ENCODE measurements around the gene ADGRG3. TPM values are rescaled to one million over a fixed set of nuclear protein-coding genes. Genes with fewer than 3 reads are reported as not detected.

The ADGRG3 gene
- total RNA-seq, 1 experiment from 2014 or later = not detected

GRCh38 chr16:57696240-57696639, 28.1 kb downstream of the ADGRG3 start:
- no peak overlapping the region for H3K4me2 ChIP-seq (ENCODE audit: low read length)
- ChIA-PET POLR2A (no interaction called here), RAD21 (ENCODE audit: low non-redundant PET in 1 of 2, low total read pairs in 2 of 2, uncharacterized antibody in 2 of 2, unreplicated experiment in 2 of 2) (no interaction called here), CTCF (no interaction called here)
- H3K36me3 ChIP-seq (ENCODE audit: control insufficient read depth in 1 of 2, insufficient read depth in 2 of 2, low read length in 2 of 2) = no peaks in the 10 kb centered on the region
- intact Hi-C loops (cut with micrococcal nuclease) = no loop called here
- no peak overlapping the region for H3K4me3 ChIP-seq (replicated peaks in 1 of 2; ENCODE audit: low read depth in 1 of 2, low read length in 2 of 2)
- no peaks in the 10 kb centered on the region for H3K9me2 ChIP-seq (ENCODE audit: insufficient read depth)
- no peaks in the 10 kb centered on the region for H3K79me2 ChIP-seq (ENCODE audit: insufficient read depth, low read length)
- H3K9ac ChIP-seq (ENCODE audit: low read length) = no peak overlapping the region
- BruUV-seq (replicated peaks) = no TSS peak
- H3K9me3 ChIP-seq (ENCODE audit: control insufficient read depth in 1 of 2, insufficient read depth in 1 of 2, low read depth in 1 of 2, low read length in 2 of 2) = no peaks in the 10 kb centered on the region
- no peak for ATAC-seq
- no peak for DNase-seq (ENCODE audit: low read depth, low spot score)
- H3K4me1 ChIP-seq (ENCODE audit: control insufficient read depth in 1 of 2, insufficient read depth in 2 of 2, low read length in 2 of 2) = peaks cover 0 to 4% of the 10 kb centered on the region in 2 experiments; a peak in 1 of 4 replicates
- H4K20me1 ChIP-seq (ENCODE audit: insufficient read depth) = no peaks in the 10 kb centered on the region
- H3K27ac ChIP-seq (ENCODE audit: low read depth, low read length) = no peak overlapping the region
- TF ChIP-seq YY1 (IDR thresholded peaks at IDR 0.05; ENCODE audit: extremely low read depth, insufficient replicate concordance, low read depth, low read length) (no peak), CEBPB (IDR thresholded peaks at IDR 0.05; ENCODE audit: low read depth) (no peak), ZNF274 (IDR thresholded peaks at IDR 0.05; ENCODE audit: low read depth, low read length) (no peak), RAD21 (IDR thresholded peaks at IDR 0.05; ENCODE audit: low read depth) (no peak)
- H3K27me3 ChIP-seq (ENCODE audit: insufficient read depth, low read length) = no peaks in the 10 kb centered on the region
- H2AFZ ChIP-seq (ENCODE audit: low read depth, low read length, poor library complexity, severe bottlenecking) = no peak overlapping the region

GRCh38 chr16:57697896-57698537, 29.9 kb downstream of the ADGRG3 start:
- DNase-seq (ENCODE audit: low read depth, low spot score) (no peak), ATAC-seq (no peak)
- no peaks in the 10 kb centered on the region for H3K36me3 ChIP-seq (ENCODE audit: control insufficient read depth in 1 of 2, insufficient read depth in 2 of 2, low read length in 2 of 2)
- no peak overlapping the region for H3K27ac ChIP-seq (ENCODE audit: low read depth, low read length)
- CTCF ChIA-PET = no interaction called here
- peaks cover 0 to 4% of the 10 kb centered on the region in 2 experiments; a peak in 1 of 4 replicates for H3K4me1 ChIP-seq (ENCODE audit: control insufficient read depth in 1 of 2, insufficient read depth in 2 of 2, low read length in 2 of 2)
- no peak overlapping the region for H3K9ac ChIP-seq (ENCODE audit: low read length)
- intact Hi-C loops (cut with micrococcal nuclease) = no loop called here
- no peak for TF ChIP-seq ZNF274 (IDR thresholded peaks at IDR 0.05; ENCODE audit: low read depth, low read length)
- no peak for TF ChIP-seq EZH2 (IDR thresholded peaks at IDR 0.05)
- no peak for TF ChIP-seq POLR2AphosphoS5 (IDR thresholded peaks at IDR 0.05; ENCODE audit: low read depth, low read length)
- no peak for TF ChIP-seq CBX3 (IDR thresholded peaks at IDR 0.05; ENCODE audit: low read depth)
- TF ChIP-seq ELF1 (IDR thresholded peaks at IDR 0.05; ENCODE audit: borderline replicate concordance, low read depth) = no peak
- TF ChIP-seq EZH2phosphoT487 (IDR thresholded peaks at IDR 0.05; ENCODE audit: borderline replicate concordance) = no peak
- H3K4me2 ChIP-seq (ENCODE audit: low read length) = no peak overlapping the region
- no peaks in the 10 kb centered on the region for H3K27me3 ChIP-seq (ENCODE audit: insufficient read depth, low read length)
- H3K9me3 ChIP-seq (ENCODE audit: control insufficient read depth in 1 of 2, insufficient read depth in 1 of 2, low read depth in 1 of 2, low read length in 2 of 2) = no peaks in the 10 kb centered on the region
- H4K20me1 ChIP-seq (ENCODE audit: insufficient read depth) = no peaks in the 10 kb centered on the region
- no peak overlapping the region for H3K4me3 ChIP-seq (replicated peaks in 1 of 2; ENCODE audit: low read depth in 1 of 2, low read length in 2 of 2)
- H2AFZ ChIP-seq (ENCODE audit: low read depth, low read length, poor library complexity, severe bottlenecking) = no peak overlapping the region
- BruUV-seq (replicated peaks) = no TSS peak
- RAD21 ChIA-PET (ENCODE audit: low non-redundant PET in 1 of 2, low total read pairs in 2 of 2, uncharacterized antibody in 2 of 2, unreplicated experiment in 2 of 2) = no interaction called here
- H3K79me2 ChIP-seq (ENCODE audit: insufficient read depth, low read length) = no peaks in the 10 kb centered on the region
- no peaks in the 10 kb centered on the region for H3K9me2 ChIP-seq (ENCODE audit: insufficient read depth)
- POLR2A ChIA-PET = no interaction called here

All from HCT116 (cell line).